ENCODE measurements around the gene ELAVL3. TPM values are rescaled to one million over a fixed set of nuclear protein-coding genes. Genes with fewer than 3 reads are reported as not detected.

Gene ELAVL3
- total and polyA plus RNA-seq, 2 of the 4 experiments (the other 2 are of a cell fraction): not detected

DNA sequence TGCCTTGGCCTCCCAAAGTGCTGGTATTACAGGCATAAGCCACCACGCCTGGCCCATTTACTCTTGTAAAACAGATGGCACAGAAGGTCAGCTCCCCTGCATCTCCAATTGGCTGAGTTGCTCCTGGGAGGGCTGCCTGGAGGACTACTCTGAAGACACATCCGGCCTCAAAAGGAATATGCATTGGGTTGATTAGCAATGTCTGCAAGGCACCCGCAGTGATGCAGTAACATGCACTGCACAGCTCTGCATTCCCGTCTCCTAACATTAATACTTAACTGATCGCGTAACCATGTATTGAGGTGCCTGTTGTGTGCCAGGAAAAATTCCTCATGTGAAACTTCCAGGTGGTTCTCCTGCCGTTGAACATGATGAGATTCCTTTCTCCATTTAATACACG is 5.0 kb downstream of the ELAVL3 start:
- Histone ChIP-seq H4K20me1 (ENCODE audit: insufficient read depth, low read length) (no peaks in the 10 kb centered on the region), H3K4me1 (ENCODE audit: control insufficient read depth, insufficient read depth, low read length) (no peaks in the 10 kb centered on the region), H2BK20ac (ENCODE audit: low read depth, low read length) (no peak overlapping the region), H2AK5ac (ENCODE audit: low read depth, low read length) (no peak overlapping the region), H3K27ac (ENCODE audit: insufficient read depth, low read length) (no peak overlapping the region), H3K56ac (ENCODE audit: extremely low read depth, insufficient read depth, low read length) (no peak overlapping the region), H3K9me1 (ENCODE audit: insufficient read depth, low read length) (no peaks in the 10 kb centered on the region), H4K5ac (ENCODE audit: low read depth, low read length) (no peak overlapping the region), H3K4me2 (ENCODE audit: low read depth, low read length) (no peak overlapping the region), H3K23ac (ENCODE audit: low read depth, low read length) (no peak overlapping the region), H2AK9ac (replicated peaks; ENCODE audit: low read depth, low read length, poor library complexity) (no peak overlapping the region), H3K27me3 (ENCODE audit: control insufficient read depth, insufficient read depth, low read length) (peaks cover 43% of the 10 kb centered on the region), H2BK5ac (ENCODE audit: low read depth, low read length, poor library complexity, severe bottlenecking) (no peak overlapping the region), H2BK15ac (ENCODE audit: low read depth, low read length) (no peak overlapping the region), H3K18ac (ENCODE audit: low read depth, low read length) (no peak overlapping the region), H3K9me3 (ENCODE audit: control insufficient read depth, insufficient read depth, low read length) (no peaks in the 10 kb centered on the region), H4K8ac (ENCODE audit: low read depth in 2 of 2, low read length in 2 of 2) (no peak overlapping the region), H2BK120ac (ENCODE audit: low read depth, low read length) (no peak overlapping the region), H3K79me1 (ENCODE audit: low read depth in 1 of 2, low read length in 2 of 2) (no peaks in the 10 kb centered on the region), H4K91ac (ENCODE audit: insufficient read depth, low read depth, low read length) (no peak overlapping the region), H3K4me3 (ENCODE audit: insufficient read depth, low read depth, low read length) (no peak overlapping the region), H2AFZ (replicated peaks; ENCODE audit: low read length, poor library complexity) (no peak overlapping the region), H3K4ac (ENCODE audit: low read depth, low read length) (no peak overlapping the region), H3K9ac (ENCODE audit: low read depth, low read length) (no peak overlapping the region), H3K14ac (replicated peaks; ENCODE audit: low read depth, low read length) (no peak overlapping the region), H3K36me3 (ENCODE audit: control insufficient read depth, insufficient read depth, low read length) (no peaks in the 10 kb centered on the region)
- intact Hi-C loops (cut with micrococcal nuclease): no loop called here
- in situ Hi-C loops (cut with MboI; ENCODE audit: low sequenced_read_pairs): loop anchor here (10.0 kb wide), 1 partner anchor 181 kb away; the partner anchor contains the start of gene TSPAN16
- dilution Hi-C loops (cut with HindIII; ENCODE audit: low sequenced_read_pairs, unreplicated experiment): no loop called here
- TF ChIP-seq ELK1 (IDR thresholded peaks at IDR 0.05; ENCODE audit: borderline replicate concordance, low read depth, low read length): no peak
- TF ChIP-seq FOS (IDR thresholded peaks at IDR 0.05; ENCODE audit: low read depth, low read length): no peak
- TF ChIP-seq RFX5 (IDR thresholded peaks at IDR 0.05; ENCODE audit: low read depth, low read length): no peak
- no peak for TF ChIP-seq MAZ (IDR thresholded peaks at IDR 0.05; ENCODE audit: borderline replicate concordance, low read depth, low read length)
- TF ChIP-seq USF2 (IDR thresholded peaks at IDR 0.05; ENCODE audit: low read depth, low read length): no peak
- TF ChIP-seq POLR2A (IDR thresholded peaks at IDR 0.05; ENCODE audit: low read depth, low read length): no peak
- TF ChIP-seq, protein P1, sequence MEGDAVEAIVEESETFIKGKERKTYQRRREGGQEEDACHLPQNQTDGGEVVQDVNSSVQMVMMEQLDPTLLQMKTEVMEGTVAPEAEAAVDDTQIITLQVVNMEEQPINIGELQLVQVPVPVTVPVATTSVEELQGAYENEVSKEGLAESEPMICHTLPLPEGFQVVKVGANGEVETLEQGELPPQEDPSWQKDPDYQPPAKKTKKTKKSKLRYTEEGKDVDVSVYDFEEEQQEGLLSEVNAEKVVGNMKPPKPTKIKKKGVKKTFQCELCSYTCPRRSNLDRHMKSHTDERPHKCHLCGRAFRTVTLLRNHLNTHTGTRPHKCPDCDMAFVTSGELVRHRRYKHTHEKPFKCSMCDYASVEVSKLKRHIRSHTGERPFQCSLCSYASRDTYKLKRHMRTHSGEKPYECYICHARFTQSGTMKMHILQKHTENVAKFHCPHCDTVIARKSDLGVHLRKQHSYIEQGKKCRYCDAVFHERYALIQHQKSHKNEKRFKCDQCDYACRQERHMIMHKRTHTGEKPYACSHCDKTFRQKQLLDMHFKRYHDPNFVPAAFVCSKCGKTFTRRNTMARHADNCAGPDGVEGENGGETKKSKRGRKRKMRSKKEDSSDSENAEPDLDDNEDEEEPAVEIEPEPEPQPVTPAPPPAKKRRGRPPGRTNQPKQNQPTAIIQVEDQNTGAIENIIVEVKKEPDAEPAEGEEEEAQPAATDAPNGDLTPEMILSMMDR (conservative IDR thresholded peaks at IDR 0.05; ENCODE audit: low read depth, low read length): no peak
- no peak for TF ChIP-seq CEBPB (IDR thresholded peaks at IDR 0.05; ENCODE audit: low read depth, low read length)
- no peak for TF ChIP-seq RCOR1 (IDR thresholded peaks at IDR 0.05; ENCODE audit: insufficient replicate concordance, low read length)
- TF ChIP-seq BHLHE40 (IDR thresholded peaks at IDR 0.05; ENCODE audit: low read depth, low read length): no peak
- no peak for TF ChIP-seq MAFK (IDR thresholded peaks at IDR 0.05; ENCODE audit: low read depth, low read length)
- no peak for TF ChIP-seq MXI1 (IDR thresholded peaks at IDR 0.05; ENCODE audit: borderline replicate concordance, low read depth, low read length)
- no peak for TF ChIP-seq NFE2L2 (IDR thresholded peaks at IDR 0.05; ENCODE audit: low read depth, low read length)
- TF ChIP-seq RAD21 (IDR thresholded peaks at IDR 0.05; ENCODE audit: low read length): no peak
- TF ChIP-seq CHD1 (IDR thresholded peaks at IDR 0.05; ENCODE audit: low read depth, low read length): no peak
- no peak for TF ChIP-seq SMC3 (IDR thresholded peaks at IDR 0.05; ENCODE audit: low read depth, low read length)
- DNase-seq (no peak), ATAC-seq (ENCODE audit: low read depth) (no peak)
- no CpG with 5 or more reads among the region's 8 CpGs for WGBS, 2 experiments (ENCODE audit: extremely low coverage in 2 of 2, insufficient read length in 1 of 2)
- CTCF ChIA-PET: no interaction called here
- POLR2A ChIA-PET (ENCODE audit: unreplicated experiment): no interaction called here
- no TSS peak for BruUV-seq (replicated peaks)
